ENCODE measurements around the gene GCSH. TPM values are rescaled to one million over a fixed set of nuclear protein-coding genes. Genes with fewer than 3 reads are reported as not detected.

GCSH gene
- total and polyA plus RNA-seq, 2 of the 13 experiments (the other 11 are each of a cell fraction or from before 2014, with no cell fraction given) = 35.9 to 103 TPM

DNA sequence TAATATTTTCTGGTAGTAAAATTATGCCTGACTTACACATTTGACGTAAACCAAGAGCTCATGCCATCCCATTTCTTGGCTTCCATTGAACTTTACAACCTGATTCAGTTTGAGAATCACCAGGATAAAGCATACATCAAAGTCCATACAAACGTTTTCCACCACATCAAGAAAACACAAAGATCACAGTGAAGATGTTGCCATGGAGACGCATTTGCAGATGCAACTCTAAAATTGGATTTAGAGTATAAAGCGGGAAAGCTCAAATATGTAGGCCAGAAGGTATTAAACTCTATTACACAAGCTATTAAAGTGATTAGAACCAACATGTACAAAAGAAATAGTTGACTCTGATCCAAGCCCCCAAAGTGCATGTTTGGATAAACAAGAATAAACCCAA is 29.5 kb downstream of the GCSH start (continued):
- TF ChIP-seq THAP9 (CRISPR knock-in tag; IDR thresholded peaks at IDR 0.05; ENCODE audit: borderline replicate concordance) (no peak), ARNT (IDR thresholded peaks at IDR 0.05) (no peak), ZFP41 (CRISPR knock-in tag; IDR thresholded peaks at IDR 0.05; ENCODE audit: borderline replicate concordance) (no peak), ZFAT (CRISPR knock-in tag; conservative IDR thresholded peaks at IDR 0.05) (no peak)
- TF ChIP-seq, protein P1, sequence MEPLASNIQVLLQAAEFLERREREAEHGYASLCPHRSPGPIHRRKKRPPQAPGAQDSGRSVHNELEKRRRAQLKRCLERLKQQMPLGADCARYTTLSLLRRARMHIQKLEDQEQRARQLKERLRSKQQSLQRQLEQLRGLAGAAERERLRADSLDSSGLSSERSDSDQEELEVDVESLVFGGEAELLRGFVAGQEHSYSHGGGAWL (CRISPR knock-in tag; IDR thresholded peaks at IDR 0.05) = no peak

DNA sequence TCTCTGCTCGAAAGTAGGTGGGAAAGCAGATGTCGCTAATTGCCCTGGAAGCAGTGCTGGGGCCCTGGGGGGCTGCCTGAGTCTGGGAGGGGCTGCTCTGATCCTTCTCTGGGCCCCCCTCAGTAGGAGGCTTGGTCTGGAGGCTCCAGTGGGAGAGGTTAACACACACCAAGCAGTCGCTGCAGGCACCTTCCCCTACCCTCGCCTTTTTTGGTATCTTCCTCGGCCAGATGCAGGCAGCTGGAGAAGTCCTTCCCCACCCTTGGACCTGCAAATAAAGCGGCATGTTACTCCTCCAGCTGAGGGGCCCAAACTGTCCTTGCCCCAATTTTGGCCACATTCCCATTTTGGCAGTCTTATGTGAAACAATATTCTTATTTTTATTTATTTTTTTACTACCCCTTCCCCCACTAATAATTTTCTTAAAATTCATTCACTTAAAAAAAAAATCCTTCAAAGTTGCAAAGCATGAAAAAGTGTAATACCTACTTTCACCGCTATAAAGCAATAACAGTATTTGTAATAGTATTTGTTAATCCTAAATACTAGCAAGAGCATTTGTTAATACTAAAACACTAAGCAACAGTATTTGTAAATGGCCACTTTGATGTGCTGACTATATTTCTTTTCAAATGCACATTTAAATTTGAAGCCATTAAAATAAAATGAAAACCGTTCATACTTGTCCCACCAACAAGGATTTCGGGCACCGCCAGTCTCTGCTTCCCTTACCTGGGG is 34.2 kb downstream of the GCSH start:
- Histone ChIP-seq H3K4me2 (ENCODE audit: low read depth, low read length) (no peak overlapping the region), H3K27me3 (ENCODE audit: control insufficient read depth in 1 of 2, insufficient read depth in 2 of 2, low read length in 2 of 2) (no peaks in the 10 kb centered on the region), H3K79me2 (ENCODE audit: insufficient read depth, low read length) (no peaks in the 10 kb centered on the region), H3K27ac (ENCODE audit: extremely low read length, insufficient read depth, low read length) (no peak overlapping the region), H4K20me1 (ENCODE audit: insufficient read depth, low read length) (no peaks in the 10 kb centered on the region), H3K4me1 (ENCODE audit: insufficient read depth, low read length) (no peaks in the 10 kb centered on the region), H3K4me3 (replicated peaks in 1 of 3; ENCODE audit: insufficient read depth in 1 of 3, low read depth in 2 of 3, low read length in 3 of 3) (no peak overlapping the region), H3K36me3 (replicated peaks in 1 of 2; ENCODE audit: control insufficient read depth in 1 of 2, insufficient read depth in 2 of 2, low read length in 2 of 2) (no peaks in the 10 kb centered on the region), H2AFZ (ENCODE audit: low read length) (no peak overlapping the region), H3K9me3 (ENCODE audit: low read length) (no peaks in the 10 kb centered on the region), H3K9ac (ENCODE audit: insufficient read depth, low read depth, low read length) (no peak overlapping the region)
- WGBS (ENCODE audit: low lambda C conversion rate) = 93% methylated on average over 10 of the region's 10 CpGs
- no TSS peak for BruUV-seq (replicated peaks)
- no peak for FAIRE-seq
- no peak for TF ChIP-seq ZNF572 (CRISPR knock-in tag; IDR thresholded peaks at IDR 0.05)
- TF ChIP-seq ZNF180 (CRISPR knock-in tag; IDR thresholded peaks at IDR 0.05; ENCODE audit: borderline replicate concordance, low read depth) = no peak
- TF ChIP-seq MBD4 (IDR thresholded peaks at IDR 0.05; ENCODE audit: borderline replicate concordance, low read length) = no peak
- no peak for TF ChIP-seq ZNF331 (CRISPR knock-in tag; IDR thresholded peaks at IDR 0.05)
- no peak for TF ChIP-seq ATF6 (CRISPR knock-in tag; conservative IDR thresholded peaks at IDR 0.05)
- no peak for TF ChIP-seq HMG20A (CRISPR knock-in tag; IDR thresholded peaks at IDR 0.05; ENCODE audit: borderline replicate concordance)
- TF ChIP-seq RORA (CRISPR knock-in tag; IDR thresholded peaks at IDR 0.05) = no peak
- no peak for TF ChIP-seq ZC3H13 (CRISPR knock-in tag; IDR thresholded peaks at IDR 0.05)
- TF ChIP-seq ZNF468 (CRISPR knock-in tag; IDR thresholded peaks at IDR 0.05) = no peak
- no peak for ATAC-seq
- intact Hi-C loops (cut with micrococcal nuclease; ENCODE audit: unreplicated experiment) (no loop called here), in situ Hi-C loops (cut with HindIII; ENCODE audit: extremely low pct_ligation_motif_present, low pct_unique_long_range_greater_than_20kb) (no loop called here)
- ChIA-PET POLR2A (no interaction called here), CTCF (ENCODE audit: low intra/inter-chr PET ratio, low total read pairs) (no interaction called here)
- no peak for DNase-seq (ENCODE audit: low spot score)
